HL-60/S4 treated with phorbol 12-myristate 13-acetate at 8.2 ng/mL for 4 days and 3 days (cell line): ENCODE results near the gene JMJD6.
"Not testable (repeated sequence)": the region's sequence is repeated elsewhere in the genome, so short reads cannot be mapped to it uniquely, and the experiment has no call there.

Experiments
- in situ Hi-C: fragments of 300-500 bp; cut with MboI; formaldehyde crosslinking; loops from 2 replicates; pipeline ENCODE4 v1.15.0; 2022; ENCODE audit warnings: low sequenced_read_pairs

JMJD6 gene

GRCh38 chr17:76718516-76718915, 7.9 kb downstream of the JMJD6 start:
- in situ Hi-C loops, result no loop called here

- in situ Hi-C loops, result no loop called here
These were observed 9.6 kb downstream of the JMJD6 start for GRCh38 chr17:76716839-76717215.

GRCh38 chr17:76716146-76716838, 10.1 kb downstream of the JMJD6 start:
- in situ Hi-C loops, result no loop called here

- in situ Hi-C loops, result no loop called here
These were observed 10.9 kb downstream of the JMJD6 start for GRCh38 chr17:76715496-76715830.

GRCh38 chr17:76714822-76715495, 11.4 kb downstream of the JMJD6 start:
- in situ Hi-C loops, result no loop called here

GRCh38 chr17:76714336-76714735, 12.1 kb downstream of the JMJD6 start:
- in situ Hi-C loops, result no loop called here

GRCh38 chr17:76713765-76714164, 12.6 kb downstream of the JMJD6 start:
- in situ Hi-C loops, result no loop called here

GRCh38 chr17:76712321-76712720, 14.1 kb downstream of the JMJD6 start:
- in situ Hi-C loops, result not testable (repeated sequence)

GRCh38 chr17:76710863-76711611, 15.4 kb downstream of the JMJD6 start, which contains the start of gene MXRA7:
Gene MXRA7 (minus strand): TSS chr17:76710965. CDS start chr17:76710946, 19 bp downstream.
- in situ Hi-C loops, result no loop called here

GRCh38 chr17:76709951-76710862, 16.2 kb downstream of the JMJD6 start:
- in situ Hi-C loops, result not testable (repeated sequence)

- in situ Hi-C loops, result no loop called here
These were observed 17.1 kb downstream of the JMJD6 start for GRCh38 chr17:76709077-76709950.

GRCh38 chr17:76707985-76708807, 18.2 kb downstream of the JMJD6 start:
- in situ Hi-C loops, result no loop called here

GRCh38 chr17:76706817-76707216, 19.6 kb downstream of the JMJD6 start:
- in situ Hi-C loops, result no loop called here

- in situ Hi-C loops, result no loop called here
These were observed 21.6 kb downstream of the JMJD6 start for GRCh38 chr17:76704805-76705204.

GRCh38 chr17:76702941-76703637, 23.3 kb downstream of the JMJD6 start:
- in situ Hi-C loops, result no loop called here

- in situ Hi-C loops, result no loop called here
These were observed 24.3 kb downstream of the JMJD6 start for GRCh38 chr17:76702076-76702475.

- in situ Hi-C loops, result no loop called here
These were observed 24.9 kb downstream of the JMJD6 start for GRCh38 chr17:76701471-76701967.
